Stimulated activated CD8-positive, alpha-beta memory T cell treated with anti-CD3 and anti-CD28 coated beads, Interleukin-15, amount 100 ng/mL, for 4 hours (primary cell): ENCODE results near the gene ELP6.
"Not testable (repeated sequence)": the region's sequence is repeated elsewhere in the genome, so short reads cannot be mapped to it uniquely, and the experiment has no call there.

Experiments
- DNase-seq, 2 donors: peaks; one replicate each; pipeline ENCODE4 v3.0.0-alpha.2; 2020; ENCODE audit warnings: low read depth in 2 of 2

ELP6 gene

DNA sequence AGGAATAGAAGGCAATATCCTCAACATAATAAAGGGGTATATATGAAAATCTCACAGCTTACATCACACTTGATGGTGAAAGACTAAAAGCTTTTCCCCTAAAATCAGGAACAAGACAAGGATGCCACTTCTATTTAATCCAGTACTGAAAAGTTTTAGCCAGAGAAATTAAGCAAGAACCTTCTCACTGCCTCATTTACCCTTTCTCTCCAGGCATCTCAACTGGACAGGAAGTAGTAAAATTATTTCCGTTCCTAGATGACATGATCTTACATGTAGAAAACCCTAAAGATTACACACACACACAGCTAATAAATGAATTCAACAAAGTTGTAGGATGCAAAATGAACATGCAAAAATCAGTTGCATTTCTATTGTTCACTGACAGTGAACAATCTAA is 48.9 kb downstream of the ELP6 start:
- no peak for DNase-seq

DNA sequence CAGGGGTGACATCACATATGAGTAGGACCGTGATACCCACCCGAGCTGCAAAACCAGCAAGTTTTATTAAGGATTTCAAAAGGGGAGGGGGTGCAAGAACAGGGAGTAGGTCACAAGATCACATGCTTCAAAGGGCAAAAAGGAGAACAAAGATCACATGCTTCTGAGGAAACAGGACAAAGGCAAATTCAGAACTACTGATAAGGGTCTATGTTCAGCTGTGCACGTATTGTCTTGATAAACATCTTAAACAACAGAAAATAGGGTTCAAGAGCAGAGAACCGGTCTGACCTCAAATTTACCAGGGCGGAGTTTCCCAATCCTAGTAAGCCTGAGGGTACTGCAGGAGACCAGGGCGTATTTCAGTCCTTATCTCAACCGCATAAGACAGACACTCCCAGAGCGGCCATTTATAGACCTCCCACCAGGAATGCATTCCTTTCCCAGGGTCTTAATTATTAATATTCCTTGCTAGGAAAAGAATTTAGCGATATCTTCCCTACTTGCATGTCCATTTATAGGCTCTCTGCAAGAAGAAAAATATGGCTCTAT is 53.9 kb downstream of the ELP6 start:
- not testable (repeated sequence) for DNase-seq

DNA sequence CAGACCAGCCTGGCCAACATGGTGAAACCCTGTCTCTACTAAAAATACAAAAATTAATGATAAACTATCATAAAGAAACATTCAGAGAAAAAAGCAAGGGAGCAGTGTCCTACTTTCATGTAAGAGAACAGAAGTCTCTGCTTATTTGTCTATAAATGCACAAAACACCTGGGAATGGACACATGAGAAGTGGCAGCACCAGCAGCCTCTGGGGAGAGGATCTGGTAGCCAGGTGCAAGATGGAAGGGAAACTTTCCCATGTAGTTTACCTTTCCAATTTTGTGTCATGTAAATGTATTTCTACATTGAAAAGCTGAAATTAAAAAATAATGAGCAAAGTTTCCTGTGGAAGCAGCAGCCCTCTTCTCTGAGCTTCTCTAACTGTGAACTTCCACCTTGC is 56.5 kb downstream of the ELP6 start:
- no peak for DNase-seq

DNA sequence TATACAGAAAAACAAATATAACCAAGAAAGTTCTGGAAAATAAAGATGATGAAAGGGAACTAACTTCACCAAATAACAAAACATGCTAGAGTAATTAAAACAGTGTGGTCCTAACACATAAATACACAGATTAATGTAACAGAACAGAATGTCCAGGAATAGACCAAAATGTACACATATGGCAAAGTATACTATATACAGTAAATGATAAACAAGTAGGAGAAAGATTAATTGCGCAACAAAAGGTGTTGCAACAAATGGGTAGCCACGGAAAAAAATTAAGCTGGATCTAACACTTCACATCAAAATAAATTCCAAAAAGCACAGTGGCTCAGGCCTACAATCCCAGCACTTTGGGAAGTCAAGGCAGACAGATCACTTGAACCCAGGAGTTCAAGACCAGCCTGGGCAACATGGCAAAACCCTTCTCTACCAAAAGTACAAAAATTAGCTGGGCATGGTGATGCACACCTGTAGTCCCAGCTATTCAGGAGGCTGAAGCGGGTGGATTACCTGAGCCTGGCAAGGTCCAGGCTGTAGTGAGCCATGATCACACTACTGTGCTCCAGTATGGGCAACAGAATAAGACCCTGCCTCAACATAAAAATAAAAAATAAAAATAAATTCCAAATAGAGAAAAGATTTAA is 57.6 kb downstream of the ELP6 start:
- no peak for DNase-seq

DNA sequence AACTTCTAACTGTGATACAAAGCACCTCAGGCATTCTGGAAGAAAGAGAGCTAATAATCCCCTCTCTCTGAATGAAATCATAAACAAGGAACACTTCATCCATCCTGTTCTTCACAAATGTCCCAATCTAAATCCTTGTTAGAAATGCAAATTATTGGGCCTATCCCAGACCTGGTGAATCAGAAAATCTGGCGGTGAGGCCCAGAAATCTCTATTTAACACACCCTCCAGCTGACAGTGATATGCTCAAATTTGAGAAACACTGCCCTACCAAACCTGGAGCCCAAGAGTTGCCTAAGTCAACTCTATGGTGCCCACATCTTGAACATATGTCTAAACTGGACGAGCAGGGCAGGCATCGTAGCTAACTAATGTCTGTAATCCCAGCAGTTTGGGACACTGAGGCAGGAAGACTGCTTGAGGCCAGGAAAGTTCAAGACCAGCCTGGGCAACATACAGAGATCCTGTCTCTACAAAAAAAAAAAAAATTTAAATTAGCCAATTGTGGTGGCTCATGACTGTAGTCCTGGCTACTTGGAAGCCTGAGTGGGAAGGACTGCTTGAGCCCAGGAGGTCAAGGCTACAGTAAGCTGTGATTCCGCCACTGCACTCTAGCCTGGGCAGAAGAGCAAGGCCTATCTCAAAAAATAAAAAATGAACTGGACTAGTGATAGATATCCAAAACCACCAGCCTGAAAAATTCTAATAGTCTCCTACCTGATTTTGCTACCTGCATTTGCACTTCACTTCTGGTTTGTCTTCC is 60.9 kb downstream of the ELP6 start:
- DNase-seq, result no peak
